ENCODE measurements around the gene ADCYAP1R1.

The ADCYAP1R1 gene

GRCh38 chr7:31051598-31052486 is at the start of gene ADCYAP1R1:
Gene ADCYAP1R1, plus strand, starts transcription at chr7:31052308. Its CDS starts 10,957 bp downstream, at chr7:31063265.
- DNase-seq, result no peak

GRCh38 chr7:31003097-31003496 is 49.0 kb upstream of the ADCYAP1R1 start:
- DNase-seq, result no peak

GRCh38 chr7:31003721-31004120 is 48.4 kb upstream of the ADCYAP1R1 start:
- DNase-seq, result no peak

GRCh38 chr7:31004393-31004792 is 47.7 kb upstream of the ADCYAP1R1 start:
- DNase-seq, result no peak

- no peak for DNase-seq
Measured at GRCh38 chr7:31006857-31007256, 45.3 kb upstream of the ADCYAP1R1 start.

- DNase-seq, result no peak
Measured at GRCh38 chr7:31007634-31008033, 44.5 kb upstream of the ADCYAP1R1 start.

GRCh38 chr7:31014826-31015225 is 37.3 kb upstream of the ADCYAP1R1 start:
- DNase-seq, result no peak

GRCh38 chr7:31017032-31017675 is 35.0 kb upstream of the ADCYAP1R1 start:
- no peak for DNase-seq

GRCh38 chr7:31017721-31018120 is 34.4 kb upstream of the ADCYAP1R1 start:
- DNase-seq, result no peak

GRCh38 chr7:31019509-31019908 is 32.6 kb upstream of the ADCYAP1R1 start:
- DNase-seq, result peak; percentile 46

- DNase-seq, result no peak
Measured at GRCh38 chr7:31020161-31020560, 31.9 kb upstream of the ADCYAP1R1 start.

- DNase-seq, result no peak
Measured at GRCh38 chr7:31020652-31021051, 31.5 kb upstream of the ADCYAP1R1 start.

- DNase-seq, result no peak
Measured at GRCh38 chr7:31022117-31022516, 30.0 kb upstream of the ADCYAP1R1 start.

- DNase-seq, result peak; percentile 16
Measured at GRCh38 chr7:31022726-31023125, 29.4 kb upstream of the ADCYAP1R1 start.

GRCh38 chr7:31023877-31024276 is 28.2 kb upstream of the ADCYAP1R1 start:
- DNase-seq, result peak; percentile 50

- no peak for DNase-seq
Measured at GRCh38 chr7:31027161-31027965, 24.7 kb upstream of the ADCYAP1R1 start.

- DNase-seq, result no peak
Measured at GRCh38 chr7:31028006-31028405, 24.1 kb upstream of the ADCYAP1R1 start.

- DNase-seq, result no peak
Measured at GRCh38 chr7:31028417-31028992, 23.6 kb upstream of the ADCYAP1R1 start.

- no peak for DNase-seq
Measured at GRCh38 chr7:31029251-31030042, 22.7 kb upstream of the ADCYAP1R1 start.

GRCh38 chr7:31033674-31034300 is 18.3 kb upstream of the ADCYAP1R1 start:
- DNase-seq, result no peak

GRCh38 chr7:31036924-31037323 is 15.2 kb upstream of the ADCYAP1R1 start:
- DNase-seq, result no peak

GRCh38 chr7:31043051-31043471 is 9.0 kb upstream of the ADCYAP1R1 start:
- no peak for DNase-seq

All from NK-92 treated with Interleukin-12 subunit alpha and Interleukin-12 subunit beta, amount 100 ng/mL, for 24 hours (cell line).